Activated naive CD4-positive, alpha-beta T cell treated with Interleukin-2 at 50 U/mL for 16 hours (primary cell): ENCODE data around the gene DNMT3B.
"Not testable (repeated sequence)": the region's sequence is repeated elsewhere in the genome, so short reads cannot be mapped to it uniquely, and the experiment has no call there.

Experiments used
- DNase-seq: peaks from one replicate; pipeline ENCODE4 v3.0.0-alpha.2; 2020

DNMT3B gene

DNA sequence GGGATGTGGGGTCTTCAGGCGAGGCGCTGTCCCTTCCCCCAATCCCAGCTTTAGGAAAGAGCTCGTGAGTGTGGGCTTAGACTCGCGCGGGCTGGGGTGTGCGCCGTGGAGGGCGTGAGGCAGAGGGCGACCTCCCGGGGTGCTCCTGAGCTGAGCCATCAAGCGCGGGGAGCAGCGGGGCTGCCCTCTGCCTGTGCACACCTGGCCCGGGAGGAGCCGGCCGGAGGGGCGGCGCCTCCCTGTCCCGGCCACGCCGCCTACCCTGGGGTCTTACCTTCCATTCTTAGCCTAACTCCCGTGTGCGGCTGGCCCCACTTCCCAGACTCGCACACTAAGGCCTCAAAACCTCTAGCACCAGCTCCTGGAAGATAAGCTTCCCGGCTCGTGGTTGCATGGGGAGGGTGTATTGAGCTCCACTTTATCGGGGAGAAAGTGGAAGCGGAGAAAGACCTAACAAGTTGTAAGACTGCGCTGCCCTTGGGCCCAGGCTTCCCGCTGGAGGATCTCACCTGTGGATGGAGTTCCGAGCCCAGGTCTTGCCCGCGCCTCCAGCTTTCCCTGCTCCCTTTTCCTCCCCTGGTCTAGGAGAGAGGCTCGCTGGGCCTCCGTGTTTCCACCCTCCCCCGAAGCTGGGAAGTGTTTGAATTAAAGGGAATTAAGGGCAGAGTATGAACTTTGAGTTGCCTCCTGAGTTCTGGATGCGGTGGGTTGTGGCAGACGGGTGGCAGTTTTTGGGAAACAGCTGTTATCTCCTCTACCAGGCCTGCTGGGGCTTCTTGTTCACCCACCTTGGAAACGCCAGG lies 1.2 kb downstream of the DNMT3B start:
- no peak for DNase-seq

DNA sequence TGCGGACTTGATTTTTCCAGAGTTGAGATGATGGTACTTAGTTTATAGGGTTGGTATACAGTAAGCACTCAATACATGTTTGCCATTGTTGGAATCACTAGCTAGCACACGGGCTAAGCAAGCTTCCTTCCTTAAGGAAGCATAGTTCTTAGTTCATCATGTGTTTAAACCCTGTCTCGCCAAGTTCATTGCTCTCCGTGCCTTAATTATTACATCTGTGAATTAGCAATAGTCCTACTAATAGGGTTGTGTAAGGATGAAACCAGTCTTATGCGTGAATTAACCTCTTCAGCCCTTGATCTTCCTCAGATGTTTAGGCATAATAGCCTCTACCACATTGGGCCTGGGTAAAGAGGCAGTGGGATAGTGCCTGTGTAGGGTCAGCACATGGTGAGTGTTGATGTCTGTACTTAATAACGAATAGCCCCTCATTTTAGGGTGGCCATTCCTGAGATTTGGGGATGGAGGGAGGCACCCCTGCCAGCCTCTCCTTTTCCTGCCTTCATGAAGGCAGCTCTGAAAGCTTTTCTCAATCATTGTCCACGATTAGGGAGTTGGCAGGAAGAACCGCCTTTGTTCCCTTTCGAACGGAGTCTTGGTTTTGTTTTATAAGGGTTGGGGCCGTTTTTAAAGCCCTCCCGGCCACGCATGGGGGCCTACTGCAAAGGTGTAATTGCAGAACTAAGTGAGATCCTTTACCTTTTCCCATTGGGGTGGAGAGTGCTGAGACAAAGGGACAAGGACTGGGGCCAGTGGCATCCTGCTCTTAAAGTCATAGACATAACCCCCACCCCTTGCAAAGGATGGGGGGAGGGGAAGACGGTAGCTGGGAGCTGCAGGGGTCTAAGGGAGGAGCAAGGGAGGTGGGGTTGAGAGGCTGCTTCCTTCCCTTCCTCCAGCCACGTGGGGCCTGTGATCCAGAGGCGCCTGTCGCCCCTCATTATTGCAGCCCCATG lies 2.1 kb downstream of the DNMT3B start:
- DNase-seq, result no peak

DNA sequence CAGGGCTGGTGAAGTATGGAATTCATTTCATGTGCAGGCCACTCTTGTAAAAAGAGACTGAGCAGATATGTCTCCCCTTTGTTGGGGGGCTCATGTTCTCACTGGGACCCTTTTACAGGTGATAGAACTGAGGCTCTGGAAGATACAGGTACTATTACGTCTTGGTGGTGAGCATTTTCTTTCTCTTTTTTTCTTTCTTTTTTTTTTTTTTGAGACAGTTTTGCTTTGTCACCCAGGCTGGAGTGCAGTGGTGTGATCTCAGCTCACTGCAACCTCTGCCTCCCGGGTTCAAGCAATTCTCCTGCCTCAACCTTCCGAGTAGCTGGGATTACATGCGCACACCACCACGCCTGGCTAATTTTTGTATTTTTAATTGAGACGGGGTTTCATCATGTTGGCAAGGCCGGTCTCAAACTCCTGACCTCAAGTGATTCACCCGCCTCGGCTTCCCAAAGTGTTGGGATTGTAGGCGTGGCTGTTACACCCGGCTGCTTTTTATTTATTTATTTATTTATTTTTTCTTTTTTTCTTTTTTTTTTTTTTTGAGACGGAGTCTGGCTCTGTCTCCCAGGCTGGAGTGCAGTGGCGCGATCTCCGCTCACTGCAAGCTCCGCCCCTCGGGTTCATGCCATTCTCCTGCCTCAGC lies 3.2 kb downstream of the DNMT3B start:
- not testable (repeated sequence) for DNase-seq

DNA sequence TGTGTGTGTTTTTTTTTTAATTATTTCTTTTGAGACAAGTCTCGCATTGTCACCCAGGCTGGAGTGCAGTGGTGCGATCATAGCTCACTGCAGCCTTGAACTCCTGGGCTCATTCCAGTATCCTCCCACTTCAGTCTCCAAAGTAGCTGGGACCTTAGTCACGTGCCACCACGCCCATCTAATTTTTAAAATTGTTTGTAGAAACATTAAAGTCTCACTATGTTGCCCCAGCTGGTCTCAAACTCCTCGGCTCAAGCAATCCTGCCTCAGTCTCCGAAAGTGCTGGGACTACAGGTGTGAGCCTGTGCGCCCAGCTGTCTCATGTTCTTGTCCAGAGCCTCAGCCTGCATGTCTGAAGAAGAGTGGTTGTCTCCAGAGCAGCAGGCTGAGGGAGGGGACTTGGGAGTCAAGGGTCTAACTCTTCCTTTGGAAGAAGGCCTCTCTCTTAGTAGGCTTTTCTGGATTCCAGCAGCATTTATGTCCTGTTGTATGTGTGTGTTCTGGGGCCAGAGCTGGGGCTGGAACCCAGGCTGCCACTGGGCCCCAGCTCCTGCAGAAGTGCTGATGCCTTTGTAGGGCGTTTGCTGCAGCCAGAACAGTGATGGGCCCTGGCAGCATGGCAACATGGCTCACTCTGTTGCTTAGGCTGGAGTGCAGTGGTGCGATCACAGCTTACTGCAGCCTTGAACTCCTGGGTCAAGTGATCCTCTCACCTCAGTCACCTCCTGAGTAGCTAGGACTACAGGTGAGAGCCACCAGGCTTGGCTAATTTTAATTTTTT lies 5.4 kb downstream of the DNMT3B start:
- DNase-seq, result no peak

DNA sequence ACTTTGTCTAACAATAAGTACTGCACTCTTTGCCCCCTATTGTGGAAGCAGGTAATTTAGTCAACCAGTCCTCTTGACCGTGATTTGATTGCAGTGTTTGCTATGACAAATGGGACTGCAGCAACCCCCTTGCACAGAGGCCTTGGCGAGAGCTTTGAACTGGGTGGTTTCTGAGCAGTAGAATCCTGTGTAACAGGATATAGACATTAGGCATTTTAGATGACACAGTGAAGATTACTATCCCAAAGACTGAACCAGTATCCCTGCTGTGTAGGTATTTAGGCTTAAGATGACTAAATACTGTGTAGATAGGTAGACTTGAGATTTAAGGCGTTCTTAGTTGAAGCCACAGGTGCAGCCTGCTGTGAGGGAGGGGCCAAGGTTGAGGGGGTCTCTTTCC lies 9.9 kb downstream of the DNMT3B start:
- no peak for DNase-seq

DNA sequence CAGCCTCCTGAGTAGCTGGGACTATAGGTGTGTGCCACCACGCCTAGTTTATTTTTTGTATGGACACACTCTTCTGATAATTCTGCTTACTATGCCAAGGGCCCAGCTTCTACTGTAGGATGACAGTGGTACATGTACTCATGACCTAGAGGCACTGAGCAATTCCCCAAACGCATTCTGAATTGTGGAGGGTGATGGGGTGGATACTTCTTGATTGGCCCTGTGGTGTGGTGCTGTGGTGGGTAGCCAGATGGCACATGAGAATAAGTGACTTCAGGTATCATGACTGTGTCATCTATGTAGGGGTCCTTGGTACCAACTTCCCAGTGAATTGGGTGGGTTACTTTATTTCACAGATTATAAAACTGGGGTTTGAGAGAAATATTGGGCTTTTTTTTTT lies 11.0 kb downstream of the DNMT3B start:
- no peak for DNase-seq

DNA sequence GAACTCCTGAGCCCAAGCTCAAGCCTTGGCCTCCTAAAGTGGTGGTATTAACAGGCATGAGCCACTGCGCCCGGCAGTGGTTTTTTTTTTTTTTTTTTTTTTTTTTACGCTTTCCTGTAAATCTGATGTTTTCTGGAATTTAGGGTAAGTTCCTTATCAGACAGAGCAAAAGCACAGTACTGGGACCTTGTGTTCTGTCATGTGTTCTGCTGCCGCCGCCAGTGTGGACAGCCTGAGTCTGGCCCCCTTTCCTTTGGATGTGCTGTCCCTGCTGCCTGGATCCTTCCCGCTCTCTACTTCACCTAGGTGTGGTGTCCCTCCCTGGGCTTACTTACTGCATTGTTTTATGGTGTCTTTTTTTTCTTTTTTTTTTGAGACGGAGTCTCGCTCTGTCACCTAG lies 11.7 kb downstream of the DNMT3B start:
- no peak for DNase-seq

DNA sequence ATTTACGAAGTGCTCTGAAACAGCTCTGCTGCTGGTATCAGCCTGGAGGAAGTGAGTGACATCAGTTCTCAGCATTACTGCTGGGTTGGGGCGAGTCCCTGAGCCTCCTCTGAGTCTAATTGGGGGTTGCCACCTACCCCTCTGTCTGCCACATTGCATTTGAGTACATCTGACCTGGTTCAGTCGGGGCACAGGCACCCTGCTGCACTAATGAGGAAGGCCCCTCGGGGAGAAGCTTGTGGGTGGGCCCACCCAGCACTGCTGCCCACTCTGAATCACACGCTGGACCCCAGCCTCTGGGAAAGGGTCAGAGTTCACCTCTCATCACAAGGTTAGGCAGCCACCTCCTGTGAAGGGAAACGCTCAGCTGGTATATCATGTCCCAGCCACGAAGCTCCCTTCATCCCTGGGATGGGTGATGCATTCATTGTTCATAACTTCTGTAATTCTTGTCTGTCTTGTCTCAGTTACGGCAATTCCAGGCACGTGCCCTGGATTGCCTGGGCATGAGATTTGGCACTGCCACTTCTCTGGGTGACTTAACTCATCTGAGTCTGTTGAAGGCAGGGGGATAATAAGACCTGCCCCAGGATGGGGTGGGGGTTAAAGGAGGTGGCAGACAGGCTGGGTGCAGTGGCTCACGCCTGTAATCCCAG lies 13.3 kb downstream of the DNMT3B start:
- no peak for DNase-seq

DNA sequence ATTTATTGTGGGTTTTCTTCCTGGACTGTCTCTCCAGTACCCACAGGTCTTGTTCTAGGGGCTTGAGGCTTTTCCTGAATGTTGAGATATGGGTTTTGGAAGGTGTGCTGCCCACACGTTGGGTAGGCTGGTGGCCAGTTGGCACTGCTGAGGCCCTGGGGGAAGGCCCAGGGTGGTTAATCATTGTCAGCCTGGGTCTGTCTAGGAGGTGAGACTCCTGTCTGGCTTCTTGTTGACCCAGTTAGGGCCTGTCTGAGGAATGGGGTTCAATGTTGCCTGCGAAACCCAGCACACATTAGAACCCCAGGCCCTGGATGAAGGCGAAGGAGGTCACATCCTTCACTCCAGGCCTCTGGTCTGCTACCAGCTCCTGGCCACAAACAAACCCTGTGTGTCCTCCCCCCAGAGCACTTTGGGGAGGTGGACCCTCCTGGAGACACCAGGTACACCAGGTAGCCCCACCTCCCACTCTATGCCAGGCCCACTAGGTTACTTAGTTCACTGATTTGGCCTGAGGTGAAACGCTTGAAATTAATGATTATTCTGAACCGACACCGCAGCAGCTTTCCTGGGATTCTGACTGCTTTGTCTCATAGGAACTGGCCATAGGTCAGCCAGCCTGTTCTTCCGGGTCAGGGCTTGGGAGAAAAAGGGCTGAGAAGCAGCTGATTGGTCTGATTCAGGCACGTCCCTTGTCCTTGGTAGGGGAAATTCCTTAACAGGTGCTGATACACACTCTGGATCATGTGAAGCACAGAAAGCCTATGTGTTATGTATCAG lies 15.2 kb downstream of the DNMT3B start:
- no peak for DNase-seq

DNA sequence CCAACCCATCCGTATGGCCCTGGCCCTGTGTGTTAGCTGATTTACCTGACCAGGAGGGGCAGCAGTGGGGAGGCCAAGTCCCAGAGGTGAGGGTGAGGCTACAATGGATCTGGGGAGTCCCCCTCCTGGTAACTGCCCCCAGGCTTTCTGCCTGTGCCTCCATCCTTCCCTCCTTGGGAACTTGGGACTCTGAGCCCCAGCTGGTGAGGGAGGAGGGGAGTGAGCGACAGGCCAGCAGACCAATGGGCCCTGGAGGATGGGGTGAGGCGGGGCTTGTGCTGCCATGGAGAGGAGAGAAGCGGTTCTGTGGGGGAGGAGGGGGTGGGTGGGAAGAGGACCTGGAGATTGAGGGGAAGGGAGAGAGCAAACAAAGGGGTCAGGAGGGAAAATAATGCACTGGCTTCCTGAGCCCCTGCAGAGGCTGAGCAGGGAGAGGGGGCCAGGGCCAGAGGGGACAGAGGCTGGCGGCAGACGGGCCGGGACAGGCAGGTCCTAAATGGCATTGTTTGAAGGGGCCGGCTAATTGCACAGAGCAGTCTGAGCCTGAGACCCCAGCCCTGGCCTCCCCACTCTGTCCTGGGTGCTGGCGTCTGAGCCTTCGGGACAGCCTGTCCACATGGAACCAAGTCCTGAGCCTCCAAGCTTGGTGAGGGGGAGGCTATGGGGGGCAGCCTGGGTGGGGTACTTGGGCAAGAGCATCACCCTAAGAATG lies 17.5 kb downstream of the DNMT3B start:
- no peak for DNase-seq

DNA sequence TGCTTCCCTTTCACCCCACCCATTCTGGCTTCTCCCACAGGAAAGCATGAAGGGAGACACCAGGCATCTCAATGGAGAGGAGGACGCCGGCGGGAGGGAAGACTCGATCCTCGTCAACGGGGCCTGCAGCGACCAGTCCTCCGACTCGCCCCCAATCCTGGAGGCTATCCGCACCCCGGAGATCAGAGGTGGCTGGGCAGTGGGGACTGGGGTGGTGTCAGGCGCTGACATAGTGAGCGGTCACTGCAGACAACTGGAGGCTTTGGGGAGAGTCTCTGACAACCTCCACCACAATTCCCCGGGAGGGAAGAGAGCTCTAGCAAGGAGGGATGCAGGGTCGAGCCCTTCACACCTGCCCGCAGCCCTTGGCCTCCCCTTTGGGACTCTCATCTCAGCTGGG lies 18.1 kb downstream of the DNMT3B start:
- DNase-seq, result no peak

DNA sequence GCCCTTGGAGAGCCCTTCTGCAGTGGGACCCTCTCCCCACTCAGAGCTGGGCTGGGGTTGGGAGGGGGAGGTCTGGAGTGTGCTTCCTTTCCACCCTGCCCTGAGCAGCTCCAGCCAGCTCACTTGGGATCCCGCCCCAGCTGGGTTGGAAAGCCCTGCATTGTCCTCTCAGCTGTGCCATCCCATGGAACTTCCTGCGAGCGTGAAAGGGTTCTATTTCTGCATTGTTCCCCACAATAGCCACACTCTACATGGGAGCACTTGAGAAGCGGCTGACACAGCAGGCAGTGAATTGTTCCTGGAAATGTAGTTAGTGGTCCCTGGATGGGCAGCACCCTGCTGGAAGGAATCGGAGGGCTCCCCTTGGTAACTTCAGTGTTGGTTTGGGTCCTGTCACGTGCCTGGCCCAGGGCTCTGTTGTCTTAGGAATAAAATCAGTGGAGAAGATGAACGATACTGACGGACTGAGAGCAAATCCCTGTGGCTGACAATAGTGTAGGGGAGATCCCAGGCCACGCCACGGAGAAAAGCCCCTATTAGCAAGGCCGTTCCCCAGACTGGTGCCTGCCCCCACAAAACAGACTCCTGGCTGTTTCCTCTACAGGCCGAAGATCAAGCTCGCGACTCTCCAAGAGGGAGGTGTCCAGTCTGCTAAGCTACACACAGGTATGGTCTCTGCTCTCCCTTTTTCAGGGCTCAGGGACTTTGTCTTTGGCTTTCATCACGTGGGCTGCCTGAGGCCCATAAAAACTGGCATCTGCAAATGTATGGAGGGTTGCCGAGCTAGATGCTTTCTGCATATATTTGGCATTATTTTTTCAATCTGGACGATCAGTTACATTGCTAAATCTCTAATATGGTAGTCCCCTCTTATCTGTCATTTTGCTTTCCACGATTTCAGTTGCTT lies 18.8 kb downstream of the DNMT3B start:
- DNase-seq, result no peak

DNA sequence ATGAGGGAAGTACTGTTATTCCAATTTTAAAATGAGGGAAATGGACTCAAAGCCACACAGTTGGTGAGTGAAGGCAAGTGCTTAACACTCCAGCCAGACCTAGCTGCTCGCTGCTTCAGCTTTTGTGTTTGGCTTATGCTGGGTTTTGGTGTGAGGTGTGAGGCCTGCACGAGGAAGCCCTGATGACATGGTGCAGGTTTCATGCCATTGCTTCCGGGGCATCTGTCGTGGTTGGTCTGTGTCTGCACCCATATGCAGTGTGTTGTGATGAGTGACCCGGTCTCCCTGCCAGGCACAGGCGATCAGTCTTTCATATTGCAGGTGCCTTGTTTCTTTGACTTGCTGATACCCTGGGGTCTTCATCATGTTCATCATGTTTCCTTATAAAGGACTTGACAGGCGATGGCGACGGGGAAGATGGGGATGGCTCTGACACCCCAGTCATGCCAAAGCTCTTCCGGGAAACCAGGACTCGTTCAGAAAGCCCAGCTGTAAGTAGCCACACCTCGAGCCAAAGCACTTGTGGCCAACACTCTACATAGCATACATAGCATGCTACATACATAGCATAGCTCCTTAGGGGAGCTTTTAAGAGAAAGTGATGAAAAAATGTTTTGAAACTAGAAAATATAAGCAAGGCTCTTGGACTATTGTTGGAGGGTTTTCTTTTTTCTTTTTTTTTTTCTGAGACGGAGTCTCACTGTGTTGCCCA lies 22.3 kb downstream of the DNMT3B start:
- DNase-seq, result no peak

DNA sequence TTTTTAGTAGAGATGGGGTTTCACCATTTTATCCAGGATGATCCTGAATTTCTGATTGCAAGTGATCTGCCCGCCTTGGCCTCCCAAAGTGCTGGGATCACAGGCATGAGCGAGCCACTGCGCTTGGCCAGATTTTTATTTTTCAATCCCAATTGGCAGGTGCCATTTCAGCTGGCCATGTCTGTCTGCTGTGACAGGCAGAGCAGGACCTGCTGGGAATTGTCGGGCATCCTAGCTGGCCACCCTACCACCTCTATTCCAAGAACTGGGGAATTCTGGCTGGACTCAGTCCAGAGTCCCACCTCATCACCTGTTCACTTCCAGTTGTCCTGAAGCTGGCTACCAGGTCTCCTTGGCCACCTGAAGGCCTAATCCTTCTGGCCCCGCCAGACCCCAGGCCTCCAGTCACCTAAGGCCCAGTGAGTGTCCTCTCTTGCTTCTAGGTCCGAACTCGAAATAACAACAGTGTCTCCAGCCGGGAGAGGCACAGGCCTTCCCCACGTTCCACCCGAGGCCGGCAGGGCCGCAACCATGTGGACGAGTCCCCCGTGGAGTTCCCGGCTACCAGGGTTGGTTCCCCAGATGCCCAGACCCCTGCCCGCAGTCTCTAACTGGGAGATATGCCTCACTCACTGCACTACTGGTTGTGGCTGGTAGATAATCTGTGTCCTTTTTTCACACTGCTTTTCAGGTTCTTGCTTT lies 24.0 kb downstream of the DNMT3B start:
- no peak for DNase-seq

DNA sequence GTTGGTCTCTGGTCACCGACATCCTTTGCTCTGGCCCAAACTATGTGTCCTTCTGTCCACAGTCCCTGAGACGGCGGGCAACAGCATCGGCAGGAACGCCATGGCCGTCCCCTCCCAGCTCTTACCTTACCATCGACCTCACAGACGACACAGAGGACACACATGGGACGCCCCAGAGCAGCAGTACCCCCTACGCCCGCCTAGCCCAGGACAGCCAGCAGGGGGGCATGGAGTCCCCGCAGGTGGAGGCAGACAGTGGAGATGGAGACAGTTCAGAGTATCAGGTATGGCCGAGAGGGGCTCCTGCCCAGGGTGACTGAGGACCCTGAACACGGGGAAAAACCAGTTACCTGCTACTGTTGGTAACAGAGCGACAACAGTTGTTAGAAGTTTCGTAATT lies 25.0 kb downstream of the DNMT3B start:
- no peak for DNase-seq

DNA sequence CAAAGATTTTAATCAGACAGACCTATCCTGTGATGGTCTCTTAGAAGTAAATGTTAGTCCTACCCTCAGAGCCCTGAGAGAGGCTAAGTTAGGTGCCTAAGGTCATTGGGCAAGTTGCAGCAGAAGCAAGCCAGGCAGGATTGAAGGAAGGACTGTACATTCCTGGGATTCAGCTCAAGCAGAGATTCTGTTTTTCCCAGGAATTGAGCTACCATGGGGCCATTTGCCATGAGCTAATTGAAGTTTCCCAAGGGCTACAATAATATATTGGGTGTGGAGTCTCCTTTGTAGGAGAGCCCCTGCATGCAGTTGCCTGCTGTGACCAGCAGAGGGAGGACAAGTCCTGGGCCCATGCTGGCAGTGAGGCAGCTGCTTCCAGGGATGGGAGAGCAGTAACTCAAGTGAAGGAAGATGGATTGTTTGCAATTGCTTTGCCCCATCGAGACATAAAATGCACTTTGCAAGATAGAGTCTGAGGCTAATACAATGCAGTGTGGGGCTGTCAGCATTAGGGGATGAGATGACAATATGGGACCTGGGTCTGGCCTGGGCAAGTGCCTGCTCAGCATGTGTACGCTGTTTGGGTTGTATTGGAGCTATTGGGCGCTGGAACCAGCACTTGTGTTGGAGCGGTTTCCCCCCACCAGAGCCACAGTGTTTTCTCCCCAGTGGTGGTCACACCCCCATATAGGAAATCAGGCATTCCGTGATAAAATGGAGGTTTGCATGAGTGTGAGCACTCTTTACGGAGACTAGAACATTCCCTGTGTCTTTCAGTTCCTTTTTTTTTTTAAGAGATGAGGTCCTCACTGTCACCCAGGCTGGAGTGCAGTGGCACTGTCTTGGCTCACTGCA lies 27.9 kb downstream of the DNMT3B start:
- peak; percentile 72 for DNase-seq

DNA sequence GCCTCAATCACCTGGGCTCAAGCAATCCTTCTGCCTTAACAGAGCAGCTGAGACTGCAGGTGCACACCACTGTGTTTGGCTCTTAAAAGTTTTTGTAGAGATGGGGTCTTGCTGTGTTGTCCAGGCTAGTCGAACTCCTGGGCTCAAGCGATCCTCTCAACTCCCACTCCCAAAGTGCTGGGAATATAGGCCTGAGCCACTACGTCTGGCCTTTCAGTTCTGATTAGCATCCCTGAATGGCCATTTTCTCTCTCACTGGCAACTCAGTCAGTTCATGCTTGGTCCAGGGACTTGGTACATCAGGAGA lies 28.5 kb downstream of the DNMT3B start:
- no peak for DNase-seq
